Activated CD8-positive, alpha-beta memory T cell treated with anti-CD3 and anti-CD28 coated beads, Interleukin-2, amount 10 ng/mL, durations not matched to agents 7 days and 5 days (primary cell): ENCODE data around the gene ZBTB20. TPM values are rescaled to one million over a fixed set of nuclear protein-coding genes. Genes with fewer than 3 reads are reported as not detected.

Source experiments
- ATAC-seq: fragments of 150-1000 bp; cut with Tn5 transposase; one replicate; pipeline ENCODE4 v1.10.0; 2021; ENCODE audit warnings: moderate library complexity
- CTCF ChIA-PET: fragments of 350-600 bp; sonication (Branson Sonifier 250); formaldehyde crosslinking; loops from one replicate; lab custom pipeline; 2021; ENCODE audit warnings: antibody characterized with exemption; lab: Charles Lee
- DNase-seq: peaks from one replicate; pipeline ENCODE4 v3.0.0-alpha.2; 2020
- H3K27ac Mint-ChIP-seq: one replicate; pipeline ENCODE4 v1.8.0; 2021; ENCODE audit warnings: mild to moderate bottlenecking, mixed read lengths
- H3K27me3 Mint-ChIP-seq: one replicate; pipeline ENCODE4 v1.8.0; 2021; ENCODE audit warnings: mixed read lengths
- H3K36me3 Mint-ChIP-seq: one replicate; pipeline ENCODE4 v1.8.0; 2021; ENCODE audit warnings: mild to moderate bottlenecking, mixed read lengths
- H3K4me1 Mint-ChIP-seq: one replicate; pipeline ENCODE4 v1.8.0; 2021; ENCODE audit warnings: mixed read lengths
- H3K4me3 Mint-ChIP-seq: one replicate; pipeline ENCODE4 v1.8.0; 2021; ENCODE audit warnings: mild to moderate bottlenecking, moderate library complexity, mixed read lengths
- H3K9me3 Mint-ChIP-seq: one replicate; pipeline ENCODE4 v1.8.0; 2022; ENCODE audit warnings: low read depth, mixed read lengths
- total RNA-seq, 2 experiments: library from RNA; stranded (reverse); gene quantifications; one replicate each; pipeline ENCODE4 v1.2.3, GENCODE V29; 2021

Gene ZBTB20
- total RNA-seq, 2 experiments from 2014 or later: 5.6 to 10.2 TPM

- peaks cover 13% of the 10 kb centered on the region for H3K36me3 Mint-ChIP-seq
- no peak overlapping the region for H3K27ac Mint-ChIP-seq
- H3K27me3 Mint-ChIP-seq: no peaks in the 10 kb centered on the region
- H3K4me1 Mint-ChIP-seq: peaks cover 13% of the 10 kb centered on the region
- peaks cover 4% of the 10 kb centered on the region for H3K9me3 Mint-ChIP-seq
- no peak for ATAC-seq
- DNase-seq: no peak
- no peak overlapping the region for H3K4me3 Mint-ChIP-seq
- CTCF ChIA-PET: no interaction called here
Observed at GRCh38 chr3:115071601-115072000, 75.5 kb downstream of the ZBTB20 start.

GRCh38 chr3:115071166-115071565, 75.9 kb downstream of the ZBTB20 start:
- Mint-ChIP-seq H3K36me3 (peaks cover 11% of the 10 kb centered on the region), H3K4me3 (no peak overlapping the region), H3K27me3 (no peaks in the 10 kb centered on the region), H3K9me3 (peaks cover 4% of the 10 kb centered on the region), H3K4me1 (peaks cover 13% of the 10 kb centered on the region), H3K27ac (no peak overlapping the region)
- no peak for ATAC-seq
- no peak for DNase-seq
- CTCF ChIA-PET: no interaction called here

- Mint-ChIP-seq H3K27me3 (no peaks in the 10 kb centered on the region), H3K9me3 (no peaks in the 10 kb centered on the region), H3K36me3 (peaks cover 13% of the 10 kb centered on the region), H3K27ac (no peak overlapping the region), H3K4me3 (no peak overlapping the region), H3K4me1 (peaks cover 13% of the 10 kb centered on the region)
- CTCF ChIA-PET: no interaction called here
- no peak for ATAC-seq
- no peak for DNase-seq
Observed at GRCh38 chr3:115068799-115069198, 78.3 kb downstream of the ZBTB20 start.

GRCh38 chr3:115062412-115062956, 84.6 kb downstream of the ZBTB20 start:
- no peaks in the 10 kb centered on the region for H3K27me3 Mint-ChIP-seq
- ATAC-seq: no peak
- no peak for DNase-seq
- no peaks in the 10 kb centered on the region for H3K4me1 Mint-ChIP-seq
- no peak overlapping the region for H3K27ac Mint-ChIP-seq
- H3K4me3 Mint-ChIP-seq: no peak overlapping the region
- H3K9me3 Mint-ChIP-seq: peaks cover 3% of the 10 kb centered on the region
- peaks cover 15% of the 10 kb centered on the region for H3K36me3 Mint-ChIP-seq
- CTCF ChIA-PET: no interaction called here

- Mint-ChIP-seq H3K27me3 (no peaks in the 10 kb centered on the region), H3K4me3 (no peak overlapping the region), H3K36me3 (peaks cover 14% of the 10 kb centered on the region), H3K9me3 (peaks cover 3% of the 10 kb centered on the region), H3K4me1 (no peaks in the 10 kb centered on the region), H3K27ac (no peak overlapping the region)
- CTCF ChIA-PET: no interaction called here
- ATAC-seq: no peak
- DNase-seq: no peak
Observed at GRCh38 chr3:115062009-115062408, 85.1 kb downstream of the ZBTB20 start.

GRCh38 chr3:115052906-115053305, 94.2 kb downstream of the ZBTB20 start:
- no peak overlapping the region for H3K4me3 Mint-ChIP-seq
- peaks cover 1% of the 10 kb centered on the region for H3K36me3 Mint-ChIP-seq
- H3K27me3 Mint-ChIP-seq: no peaks in the 10 kb centered on the region
- H3K9me3 Mint-ChIP-seq: no peaks in the 10 kb centered on the region
- no peak for DNase-seq
- ATAC-seq: no peak
- CTCF ChIA-PET: no interaction called here
- H3K27ac Mint-ChIP-seq: no peak overlapping the region
- no peaks in the 10 kb centered on the region for H3K4me1 Mint-ChIP-seq

- Mint-ChIP-seq H3K27ac (no peak overlapping the region), H3K9me3 (no peaks in the 10 kb centered on the region)
Observed at GRCh38 chr3:115042351-115042750, 104.7 kb downstream of the ZBTB20 start.

GRCh38 chr3:115040673-115041286, 106.3 kb downstream of the ZBTB20 start:
- Mint-ChIP-seq H3K9me3 (no peaks in the 10 kb centered on the region), H3K27me3 (no peaks in the 10 kb centered on the region), H3K4me3 (no peak overlapping the region), H3K27ac (no peak overlapping the region), H3K4me1 (no peaks in the 10 kb centered on the region), H3K36me3 (no peaks in the 10 kb centered on the region)
- DNase-seq (peak; percentile 47), ATAC-seq (peak; percentile 51)
- CTCF ChIA-PET: interaction anchor here (1.0 to 1.3 kb wide), 2 partner anchors 128 to 474 kb away, joined by 3 read pairs; no protein-coding TSS in a partner anchor

More at GRCh38 chr3:115042351-115042750, 104.7 kb downstream of the ZBTB20 start:
- no peak for DNase-seq
- no peaks in the 10 kb centered on the region for H3K36me3 Mint-ChIP-seq
- ATAC-seq: no peak
- no peaks in the 10 kb centered on the region for H3K27me3 Mint-ChIP-seq
- no peak overlapping the region for H3K4me3 Mint-ChIP-seq
- CTCF ChIA-PET: interaction anchor here (1.4 kb wide), 1 partner anchor 742 kb away, joined by 5 read pairs; no protein-coding TSS in a partner anchor
- no peaks in the 10 kb centered on the region for H3K4me1 Mint-ChIP-seq

- Mint-ChIP-seq H3K9me3 (peaks cover 3% of the 10 kb centered on the region), H3K27ac (no peak overlapping the region), H3K36me3 (no peaks in the 10 kb centered on the region), H3K4me3 (no peak overlapping the region), H3K27me3 (no peaks in the 10 kb centered on the region), H3K4me1 (no peaks in the 10 kb centered on the region)
- CTCF ChIA-PET: interaction anchor here (1.3 kb wide), 1 partner anchor 473 kb away, joined by 3 read pairs; no protein-coding TSS in a partner anchor
- ATAC-seq: no peak
- DNase-seq: no peak
Observed at GRCh38 chr3:115040246-115040645, 106.8 kb downstream of the ZBTB20 start.

- H3K4me1 Mint-ChIP-seq: no peaks in the 10 kb centered on the region
Observed at GRCh38 chr3:115038817-115039216, 108.3 kb downstream of the ZBTB20 start.

GRCh38 chr3:115022835-115023398, 124.2 kb downstream of the ZBTB20 start:
- Mint-ChIP-seq H3K4me1 (no peaks in the 10 kb centered on the region), H3K27me3 (no peaks in the 10 kb centered on the region), H3K27ac (no peak overlapping the region), H3K4me3 (no peak overlapping the region), H3K36me3 (peaks cover 2% of the 10 kb centered on the region), H3K9me3 (no peaks in the 10 kb centered on the region)
- ATAC-seq (no peak), DNase-seq (no peak)
- CTCF ChIA-PET: no interaction called here

More at GRCh38 chr3:115038817-115039216, 108.3 kb downstream of the ZBTB20 start:
- H3K9me3 Mint-ChIP-seq: peaks cover 7% of the 10 kb centered on the region
- H3K36me3 Mint-ChIP-seq: peaks cover 5% of the 10 kb centered on the region
- DNase-seq (no peak), ATAC-seq (no peak)
- no peak overlapping the region for H3K4me3 Mint-ChIP-seq
- H3K27ac Mint-ChIP-seq: no peak overlapping the region
- no peaks in the 10 kb centered on the region for H3K27me3 Mint-ChIP-seq
- CTCF ChIA-PET: no interaction called here

GRCh38 chr3:115022199-115022598, 124.9 kb downstream of the ZBTB20 start:
- CTCF ChIA-PET: no interaction called here
- H3K9me3 Mint-ChIP-seq: peaks cover under 1% of the 10 kb centered on the region
- H3K4me1 Mint-ChIP-seq: no peaks in the 10 kb centered on the region
- H3K36me3 Mint-ChIP-seq: peaks cover 2% of the 10 kb centered on the region
- H3K4me3 Mint-ChIP-seq: no peak overlapping the region
- DNase-seq (no peak), ATAC-seq (no peak)
- no peak overlapping the region for H3K27ac Mint-ChIP-seq
- no peaks in the 10 kb centered on the region for H3K27me3 Mint-ChIP-seq

GRCh38 chr3:115021061-115021460, 126.0 kb downstream of the ZBTB20 start:
- Mint-ChIP-seq H3K9me3 (peaks cover 5% of the 10 kb centered on the region), H3K27ac (no peak overlapping the region), H3K4me1 (no peaks in the 10 kb centered on the region), H3K27me3 (no peaks in the 10 kb centered on the region), H3K36me3 (peaks cover 5% of the 10 kb centered on the region), H3K4me3 (no peak overlapping the region)
- ATAC-seq (no peak), DNase-seq (no peak)
- CTCF ChIA-PET: no interaction called here

GRCh38 chr3:115019900-115020299, 127.2 kb downstream of the ZBTB20 start:
- ATAC-seq (no peak), DNase-seq (no peak)
- Mint-ChIP-seq H3K36me3 (peaks cover 3% of the 10 kb centered on the region), H3K9me3 (peaks cover 7% of the 10 kb centered on the region), H3K27me3 (no peaks in the 10 kb centered on the region), H3K4me1 (no peaks in the 10 kb centered on the region), H3K4me3 (no peak overlapping the region), H3K27ac (no peak overlapping the region)
- CTCF ChIA-PET: no interaction called here
